H1 (cell line): ENCODE results near the gene TGFBR2. TPM values are rescaled to one million over a fixed set of nuclear protein-coding genes. Genes with fewer than 3 reads are reported as not detected.

Experiments
- CTCF ChIA-PET: fragments of 300-600 bp; sonication (Branson Sonifier 250); formaldehyde crosslinking; loops from one replicate; lab custom pipeline; 2021; ENCODE audit not compliant: partially characterized antibody; lab: Charles Lee
- POLR2A ChIA-PET: fragments of 300-600 bp; sonication (Branson Sonifier 250); formaldehyde crosslinking; loops from one replicate; lab custom pipeline; 2021; ENCODE audit warnings: inconsistent platforms; ENCODE audit not compliant: partially characterized antibody; lab: Charles Lee
- DNase-seq, 2 experiments: peaks; one replicate each; pipeline versions ENCODE4 v3.0.0 to v3.0.0-alpha.2; 2010 to 2022; ENCODE audit warnings: low spot score in 2 of 2, low read depth in 1 of 2, mixed read lengths in 1 of 2
- FAIRE-seq: peaks from 2 replicates; lab custom pipeline; 2011; peaks lifted over from hg19 to GRCh38; lab: Jason Lieb, UNC
- H2AFZ ChIP-seq: 2 replicates; pipeline ENCODE4 v1.8.1; 2012; ENCODE audit warnings: low read length, inconsistent platforms
- H2AK5ac ChIP-seq: 2 replicates; pipeline ENCODE4 v1.6.1; 2013; ENCODE audit warnings: low read depth, low read length
- H2BK120ac ChIP-seq: replicated peaks from 2 replicates; pipeline ENCODE3; 2013; ENCODE audit warnings: low read depth, low read length, inconsistent platforms
- H2BK12ac ChIP-seq: 2 replicates; pipeline ENCODE4 v1.6.1; 2013; ENCODE audit warnings: low read depth, low read length
- H2BK15ac ChIP-seq: 2 replicates; pipeline ENCODE4 v1.6.1; 2013; ENCODE audit warnings: low read length
- H2BK20ac ChIP-seq: 2 replicates; pipeline ENCODE4 v1.6.1; 2013; ENCODE audit warnings: low read length
- H2BK5ac ChIP-seq: 2 replicates; pipeline ENCODE4 v1.6.1; 2013; ENCODE audit warnings: low read depth, low read length
- H3K14ac ChIP-seq: 2 replicates; pipeline ENCODE4 v1.6.1; 2013; ENCODE audit warnings: inconsistent platforms; ENCODE audit not compliant: insufficient read length
- H3K18ac ChIP-seq: 2 replicates; pipeline ENCODE4 v1.6.1; 2013; ENCODE audit warnings: low read length; ENCODE audit errors: extremely low read depth
- H3K23ac ChIP-seq: 2 replicates; pipeline ENCODE4 v1.6.1; 2013; ENCODE audit warnings: inconsistent platforms; ENCODE audit not compliant: insufficient read length
- H3K23me2 ChIP-seq: 2 replicates; pipeline ENCODE4 v1.6.1; 2013; ENCODE audit warnings: low read depth, low read length
- H3K27ac ChIP-seq: 2 replicates; pipeline ENCODE4 v1.6.1; 2011; ENCODE audit warnings: low read depth, low read length, inconsistent platforms
- H3K27me3 ChIP-seq, 4 experiments: replicated peaks in 1 of 4; 1 replicate in 1 of 4; 2 replicates in 3 of 4; pipeline versions ENCODE4 v1.6.1 to v1.8.1; 2011 to 2013; ENCODE audit warnings: low read length in 3 of 4, mild to moderate bottlenecking in 3 of 4, inconsistent platforms in 2 of 4, mixed read lengths in 2 of 4, moderate library complexity in 1 of 4; ENCODE audit not compliant: control insufficient read depth in 3 of 4, insufficient read depth in 3 of 4; ENCODE audit errors: extremely low read depth in 1 of 4
- H3K36me3 ChIP-seq, 4 experiments: 2 replicates each; pipeline versions ENCODE4 v1.6.1 to v1.8.1; 2011 to 2013; ENCODE audit warnings: mild to moderate bottlenecking in 4 of 4, low read length in 3 of 4, moderate library complexity in 2 of 4, control low read depth in 1 of 4, inconsistent platforms in 1 of 4; ENCODE audit not compliant: insufficient read depth in 4 of 4, control insufficient read depth in 2 of 4
- H3K4ac ChIP-seq: replicated peaks from 2 replicates; pipeline ENCODE3; 2013; ENCODE audit warnings: low read length, low read depth, mixed read lengths, inconsistent platforms; ENCODE audit not compliant: insufficient read length
- H3K4me1 ChIP-seq, 4 experiments: replicated peaks in 1 of 4; 1 replicate in 1 of 4; 2 replicates in 3 of 4; pipeline versions ENCODE4 v1.6.1 to v1.8.1; 2011 to 2013; ENCODE audit warnings: low read length in 3 of 4, inconsistent platforms in 2 of 4, mixed read lengths in 1 of 4; ENCODE audit not compliant: insufficient read depth in 4 of 4, control insufficient read depth in 3 of 4
- H3K4me2 ChIP-seq, 2 experiments: 2 replicates each; pipeline versions ENCODE4 v1.6.1 to v1.8.1; 2011 to 2013; ENCODE audit warnings: low read depth in 2 of 2, low read length in 2 of 2, control low read depth in 1 of 2, inconsistent platforms in 1 of 2, mild to moderate bottlenecking in 1 of 2; ENCODE audit not compliant: insufficient read depth in 1 of 2
- H3K4me3 ChIP-seq, 4 experiments: fragments of 200-600, 300-600 bp in 1 of 4; sonication (generic), shearing (Covaris generic), sonication (Bioruptor Twin) in 1 of 4; 2 replicates each; pipeline versions ENCODE4 v1.5.1 to v1.8.1; 2011 to 2016; ENCODE audit warnings: low read length in 4 of 4, low read depth in 3 of 4, control low read depth in 2 of 4, inconsistent platforms in 2 of 4, mild to moderate bottlenecking in 2 of 4, mixed read lengths in 1 of 4, moderate library complexity in 1 of 4; ENCODE audit not compliant: insufficient read depth in 2 of 4; ENCODE audit errors: extremely low read depth in 1 of 4
- H3K56ac ChIP-seq: replicated peaks from 2 replicates; pipeline ENCODE3; 2013; ENCODE audit warnings: low read depth, mild to moderate bottlenecking, mixed read lengths, low read length, inconsistent platforms; ENCODE audit not compliant: insufficient read length
- H3K79me1 ChIP-seq: 2 replicates; pipeline ENCODE4 v1.6.1; 2013; ENCODE audit warnings: low read depth, low read length, control low read depth
- H3K79me2 ChIP-seq, 2 experiments: 2 replicates each; pipeline versions ENCODE4 v1.6.1 to v1.8.1; 2012 to 2013; ENCODE audit warnings: low read length in 2 of 2, mild to moderate bottlenecking in 2 of 2, inconsistent platforms in 1 of 2; ENCODE audit not compliant: insufficient read depth in 2 of 2, control insufficient read depth in 1 of 2
- H3K9ac ChIP-seq, 4 experiments: replicated peaks in 1 of 4; 1 replicate in 1 of 4; 2 replicates in 3 of 4; pipeline versions ENCODE4 v1.6.1 to v1.8.1; 2011 to 2013; ENCODE audit warnings: low read depth in 3 of 4, low read length in 3 of 4, control low read depth in 2 of 4, mild to moderate bottlenecking in 2 of 4, moderate library complexity in 2 of 4, inconsistent platforms in 1 of 4; ENCODE audit errors: extremely low read depth in 1 of 4
- H3K9me3 ChIP-seq, 2 experiments: 2 replicates each; pipeline versions ENCODE4 v1.6.1 to v1.8.1; 2012 to 2013; ENCODE audit warnings: mild to moderate bottlenecking in 2 of 2, moderate library complexity in 2 of 2, control low read depth in 1 of 2, inconsistent platforms in 1 of 2, low read depth in 1 of 2, low read length in 1 of 2, mixed read lengths in 1 of 2; ENCODE audit not compliant: insufficient read depth in 2 of 2
- H4K20me1 ChIP-seq, 2 experiments: replicated peaks in 1 of 2; 2 replicates each; pipeline versions ENCODE3 to v1.8.1; 2011 to 2013; ENCODE audit warnings: inconsistent platforms in 2 of 2, low read length in 2 of 2, mild to moderate bottlenecking in 1 of 2; ENCODE audit not compliant: insufficient read depth in 2 of 2, control insufficient read depth in 1 of 2
- H4K5ac ChIP-seq: 2 replicates; pipeline ENCODE4 v1.6.1; 2013; ENCODE audit warnings: low read length, low read depth, mixed read lengths, inconsistent platforms; ENCODE audit not compliant: insufficient read length
- H4K8ac ChIP-seq: 2 replicates; pipeline ENCODE4 v1.8.0; 2013; ENCODE audit warnings: mild to moderate bottlenecking, moderate library complexity, low read length, inconsistent platforms; ENCODE audit not compliant: insufficient read depth; ENCODE audit errors: extremely low read depth
- H4K91ac ChIP-seq: replicated peaks from 2 replicates; pipeline ENCODE3; 2013; ENCODE audit warnings: low read length, mixed read lengths, inconsistent platforms; ENCODE audit not compliant: insufficient read length
- CBX5 ChIP-seq: fragments of 300-800, 300-1000 bp; sonication (generic); IDR thresholded peaks from 2 replicates; pipeline ENCODE4 v1.7.1; 2016; ENCODE audit warnings: antibody characterized with exemption, low read length, low read depth
- CEBPB ChIP-seq: IDR thresholded peaks from 2 replicates; pipeline ENCODE4 v1.6.1; 2012; ENCODE audit warnings: low read depth, low read length
- GTF2F1 ChIP-seq: IDR thresholded peaks from 2 replicates; pipeline ENCODE4 v1.6.1; 2012; ENCODE audit warnings: low read depth, low read length, improper control_type of control experiment, borderline replicate concordance
- KDM1A ChIP-seq: fragments of 200-600, 300-600 bp; sonication (generic); IDR thresholded peaks from 2 replicates; pipeline ENCODE4 v1.7.1; 2016; ENCODE audit warnings: mild to moderate bottlenecking, low read length, borderline replicate concordance
- MAFK ChIP-seq: IDR thresholded peaks from 2 replicates; pipeline ENCODE4 v1.6.1; 2012; ENCODE audit warnings: low read depth, mild to moderate bottlenecking, improper control_type of control experiment, low read length
- SIN3A ChIP-seq, 2 experiments: IDR thresholded peaks in 1 of 2; conservative IDR thresholded peaks in 1 of 2; 2 replicates each; pipeline ENCODE4 v1.6.1; 2011 to 2012; ENCODE audit warnings: low read length in 2 of 2, improper control_type of control experiment in 1 of 2, low read depth in 1 of 2, mild to moderate bottlenecking in 1 of 2
- SP4 ChIP-seq: IDR thresholded peaks from 2 replicates; pipeline ENCODE4 v1.6.1; 2012; ENCODE audit warnings: low read length, inconsistent platforms
- TAF1 ChIP-seq: IDR thresholded peaks from 2 replicates; pipeline ENCODE4 v1.6.1; 2011; ENCODE audit warnings: mild to moderate bottlenecking, low read depth, low read length
- WGBS, 2 experiments: shearing (Covaris generic) in 1 of 2; methylation state at CpG; one replicate each; pipeline versions ENCODE4 v1.1.6 to v1.1.7; 2013 to 2015; ENCODE audit warnings: low lambda C conversion rate in 2 of 2, mixed read lengths in 2 of 2, inconsistent platforms in 1 of 2, low coverage in 1 of 2, missing lambda C conversion rate in 1 of 2; ENCODE audit not compliant: insufficient replicate concordance in 2 of 2, insufficient coverage in 1 of 2, insufficient read length in 1 of 2; ENCODE audit errors: extremely low coverage in 1 of 2, missing lambda C conversion rate in 1 of 2; 5-methylcytosine and 5-hydroxymethylcytosine counted together
- polyA plus RNA-seq, 7 experiments: library from polyadenylated mRNA; depleted of rRNA in 3 of 7; stranded (reverse) in 5 of 7; unstranded in 2 of 7; fragments of >200 nt in 5 of 7; fragments of 200-250 nt in 2 of 7; gene quantifications; 1 replicate in 5 of 7; 2 replicates in 1 of 7; 4 replicates in 1 of 7; pipeline versions ENCODE4 v1.2.1 to v1.2.3, GENCODE V29; 2011 to 2013; ENCODE audit warnings: missing spikeins in 2 of 7, mixed read lengths in 2 of 7
- total RNA-seq: library from RNA; stranded (reverse); fragmentation: NEBNext Ultra II Directional; extraction: Animal tissue kit (Norgen Biotek cat#: 25700); gene quantifications from 2 replicates; pipeline ENCODE4 v1.2.1, GENCODE V29; 2021

The TGFBR2 gene
- total and polyA plus RNA-seq, 2 of the 8 experiments (the other 6 are each of a cell fraction or from before 2014, with no cell fraction given): 4.2 to 7.4 TPM

DNA sequence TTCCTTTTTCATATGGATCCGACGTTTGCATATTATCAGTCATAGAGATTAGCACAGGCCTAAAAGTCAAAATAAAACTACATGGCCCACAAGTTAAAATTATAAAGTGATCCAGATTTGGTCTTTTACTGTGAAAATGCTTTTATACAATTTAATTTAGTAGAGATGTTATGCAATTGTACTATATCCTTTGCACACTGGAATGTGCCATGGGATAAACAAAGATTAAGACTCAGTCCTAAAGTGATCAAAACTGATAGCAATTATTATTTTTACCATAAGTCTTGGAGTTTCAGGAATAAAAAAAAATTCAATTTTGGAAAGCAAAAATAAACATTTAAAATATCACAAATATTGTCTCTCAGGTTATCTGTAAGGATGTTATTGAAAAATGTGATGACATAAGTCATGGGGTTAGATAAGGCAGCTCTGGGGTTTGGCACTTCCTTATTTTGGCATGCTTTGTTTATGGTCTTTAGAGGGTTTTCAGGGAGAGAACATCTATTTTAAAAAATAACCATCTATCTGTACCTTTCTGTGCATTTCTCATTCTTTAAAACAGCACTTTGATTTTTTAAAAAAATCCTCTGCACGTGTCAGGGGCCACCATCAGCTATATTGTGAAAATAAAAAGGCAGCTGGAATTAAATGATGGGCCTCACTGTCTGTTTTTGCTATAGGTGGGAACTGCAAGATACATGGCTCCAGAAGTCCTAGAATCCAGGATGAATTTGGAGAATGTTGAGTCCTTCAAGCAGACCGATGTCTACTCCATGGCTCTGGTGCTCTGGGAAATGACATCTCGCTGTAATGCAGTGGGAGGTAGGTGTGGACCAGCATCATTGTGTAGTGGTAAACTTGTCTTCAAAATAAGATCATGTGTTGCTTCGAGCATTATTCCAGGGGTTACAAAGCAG is 67.3 kb downstream of the TGFBR2 start:
- H4K20me1 ChIP-seq: peaks cover 0 to 2% of the 10 kb centered on the region in 2 experiments
- no peak overlapping the region for H3K9ac ChIP-seq
- H3K9me3 ChIP-seq: no peaks in the 10 kb centered on the region
- H3K4me2 ChIP-seq: no peak overlapping the region
- no peak overlapping the region for H3K4ac ChIP-seq
- no peaks in the 10 kb centered on the region for H3K27me3 ChIP-seq
- no peak overlapping the region for H2BK120ac ChIP-seq
- ChIA-PET POLR2A (no interaction called here), CTCF (interaction anchor here (1.2 kb wide), 1 partner anchor 20 kb away, joined by 3 read pairs; no protein-coding TSS in a partner anchor)
- no peak overlapping the region for H2AFZ ChIP-seq
- H2BK20ac ChIP-seq: no peak overlapping the region
- H3K23me2 ChIP-seq: no peaks in the 10 kb centered on the region
- no peak overlapping the region for H3K56ac ChIP-seq
- DNase-seq (no peak), FAIRE-seq (no peak)
- no peak overlapping the region for H2AK5ac ChIP-seq
- no peak overlapping the region for H4K5ac ChIP-seq
- no peak overlapping the region for H3K23ac ChIP-seq
- 88% methylated on average over 6 of the region's 6 CpGs; no CpG with 5 or more reads in 1 of the 2 experiments for WGBS, 2 experiments
- no peak overlapping the region for H4K91ac ChIP-seq
- no peak overlapping the region for H3K14ac ChIP-seq
- no peak overlapping the region for H2BK12ac ChIP-seq
- no peaks in the 10 kb centered on the region for H3K4me1 ChIP-seq
- H2BK15ac ChIP-seq: no peak overlapping the region
- no peak overlapping the region for H4K8ac ChIP-seq
- no peaks in the 10 kb centered on the region for H3K79me1 ChIP-seq
- peaks cover 7 to 23% (median 15%) of the 10 kb centered on the region in 4 experiments for H3K36me3 ChIP-seq
- H2BK5ac ChIP-seq: no peak overlapping the region
- no peak overlapping the region for H3K18ac ChIP-seq
- no peak overlapping the region for H3K4me3 ChIP-seq
- TF ChIP-seq TAF1 (no peak), SP4 (no peak), CEBPB (no peak), CBX5 (no peak), MAFK (no peak), GTF2F1 (no peak), SIN3A (conservative IDR thresholded peaks at IDR 0.05 in 1 of 2, IDR thresholded peaks at IDR 0.05 in 1 of 2; ENCODE audit: low read depth in 1 of 2, low read length in 2 of 2) (no peak), KDM1A (no peak)
- no peaks in the 10 kb centered on the region for H3K79me2 ChIP-seq
- no peak overlapping the region for H3K27ac ChIP-seq
